ENCODE results near the gene GPR108. TPM values are rescaled to one million over a fixed set of nuclear protein-coding genes. Genes with fewer than 3 reads are reported as not detected.

The GPR108 gene
- total RNA-seq, result 38.2 and 47.5 TPM in 2 replicates

DNA sequence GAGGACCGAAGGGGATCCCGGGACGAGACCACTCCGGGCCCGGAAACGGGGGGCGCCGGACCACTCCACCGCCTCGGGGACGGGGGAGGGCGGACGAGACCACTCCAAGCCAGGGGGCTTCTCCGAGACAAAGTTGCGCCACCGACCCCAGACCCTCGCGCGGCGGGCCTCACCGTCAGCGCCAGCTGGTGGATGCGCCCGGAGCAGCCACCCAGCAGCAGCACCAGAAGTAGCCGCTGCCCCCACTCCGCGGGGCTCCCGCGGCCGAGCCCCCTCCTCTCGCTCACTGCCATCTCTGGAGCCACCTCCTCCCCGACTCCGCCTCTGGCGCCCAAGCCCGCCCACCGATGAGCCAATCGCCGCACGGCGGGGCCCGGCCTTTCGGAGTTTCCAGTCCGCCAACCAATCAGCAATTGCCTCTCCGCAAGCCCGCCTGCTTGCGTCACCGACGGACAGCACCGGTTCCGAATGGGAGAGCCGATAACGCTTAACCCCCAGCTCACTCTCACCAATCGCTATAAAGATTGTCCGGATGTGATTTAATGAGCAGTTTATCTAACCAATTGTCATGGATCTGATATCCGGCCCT lies at the start of gene GPR108:
TSS of gene GPR108 (minus strand) at position 297 of the 589 bp plus-strand sequence. CDS start at position 293, 4 bp downstream.

DNA sequence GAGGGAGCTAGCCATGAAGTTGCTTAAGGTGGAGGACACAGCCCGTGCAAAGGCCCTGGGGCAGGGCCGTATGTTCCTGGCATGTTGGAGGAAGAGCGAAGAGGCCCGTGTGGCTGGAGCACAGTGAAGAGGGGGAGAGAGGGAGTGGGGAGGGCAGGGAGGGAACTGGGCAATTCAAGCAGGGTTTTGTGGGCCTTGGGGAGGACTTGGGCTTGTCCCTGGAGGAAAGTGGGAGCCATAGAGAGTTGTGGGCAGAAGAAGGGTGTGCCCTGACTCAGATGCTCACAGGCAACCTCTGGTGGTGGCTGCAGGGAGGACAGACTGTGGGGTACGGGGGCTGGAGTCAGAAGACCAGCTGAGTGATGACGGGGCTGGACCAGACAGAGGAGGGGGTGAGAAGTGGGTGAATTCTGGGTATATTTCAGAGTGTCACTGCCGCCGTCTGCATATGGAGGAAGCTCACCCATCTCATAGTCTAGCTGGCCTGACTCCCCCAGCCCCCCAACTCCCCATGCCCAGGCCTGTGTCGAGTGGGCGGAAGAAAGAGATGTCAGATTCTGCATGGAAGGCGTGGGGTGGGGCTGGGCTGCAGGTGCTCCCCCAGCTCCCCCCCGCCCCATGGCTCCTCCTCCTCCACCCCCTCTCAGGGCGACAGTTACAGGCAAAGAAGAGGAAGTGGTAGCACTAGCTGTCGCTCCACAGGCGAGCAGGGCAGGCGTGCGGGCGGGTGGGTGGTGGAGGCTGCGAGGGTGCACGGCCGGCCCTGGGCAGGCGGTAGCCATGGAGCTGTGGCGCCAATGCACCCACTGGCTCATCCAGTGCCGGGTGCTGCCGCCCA lies 34.9 kb upstream of the GPR108 start, which contains the start of gene VAV1:
TSS of gene VAV1 (plus strand) at position 681 of the 838 bp plus-strand sequence. CDS start at position 781, 100 bp downstream.

DNA sequence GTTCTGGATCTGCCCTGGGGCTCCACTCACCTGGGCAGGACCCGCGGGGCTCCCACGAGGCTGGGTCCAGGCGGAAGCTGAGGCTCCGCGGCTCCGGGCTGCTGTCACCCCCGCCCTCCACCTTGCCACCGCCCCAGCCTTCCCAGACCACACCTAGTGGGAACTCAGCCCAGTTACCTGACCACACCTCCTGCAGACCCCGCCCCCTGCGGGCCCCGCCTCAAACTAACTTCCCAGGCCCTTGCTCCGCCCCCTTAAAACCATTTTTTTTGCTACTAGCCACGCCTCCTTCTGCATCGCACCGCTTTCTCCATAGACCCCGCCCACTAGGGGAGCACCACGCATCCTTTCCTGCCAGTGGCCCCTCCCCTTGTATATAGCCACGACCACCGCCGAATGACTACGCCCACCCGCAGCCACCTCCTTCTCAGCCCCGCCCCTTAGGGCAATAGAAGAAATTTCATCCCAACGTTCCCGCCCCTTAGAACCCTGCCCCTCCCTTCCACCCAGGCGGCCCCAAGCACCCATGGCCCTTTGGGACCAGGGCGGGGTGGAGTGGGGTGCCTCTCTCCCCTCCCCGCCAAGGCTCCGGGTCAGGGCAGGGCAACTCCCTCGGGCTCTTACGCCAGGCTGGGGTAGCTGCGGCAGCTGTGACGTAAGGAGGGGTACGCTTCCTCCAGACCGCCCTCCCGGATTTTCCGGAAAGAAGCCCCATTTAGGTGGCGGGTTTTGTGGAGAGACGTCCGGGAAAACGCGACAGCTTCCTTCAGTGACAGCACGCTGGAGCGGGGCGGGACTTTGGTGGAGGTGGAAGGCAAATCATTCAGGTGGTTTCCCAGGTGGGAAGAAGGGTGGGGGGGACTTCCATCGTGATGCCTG lies 30.2 kb upstream of the GPR108 start, which contains the start of gene SH2D3A:
TSS of gene SH2D3A (minus strand) at position 79 of the 879 bp plus-strand sequence. CDS start 3,687 bp downstream, outside the sequence.

DNA sequence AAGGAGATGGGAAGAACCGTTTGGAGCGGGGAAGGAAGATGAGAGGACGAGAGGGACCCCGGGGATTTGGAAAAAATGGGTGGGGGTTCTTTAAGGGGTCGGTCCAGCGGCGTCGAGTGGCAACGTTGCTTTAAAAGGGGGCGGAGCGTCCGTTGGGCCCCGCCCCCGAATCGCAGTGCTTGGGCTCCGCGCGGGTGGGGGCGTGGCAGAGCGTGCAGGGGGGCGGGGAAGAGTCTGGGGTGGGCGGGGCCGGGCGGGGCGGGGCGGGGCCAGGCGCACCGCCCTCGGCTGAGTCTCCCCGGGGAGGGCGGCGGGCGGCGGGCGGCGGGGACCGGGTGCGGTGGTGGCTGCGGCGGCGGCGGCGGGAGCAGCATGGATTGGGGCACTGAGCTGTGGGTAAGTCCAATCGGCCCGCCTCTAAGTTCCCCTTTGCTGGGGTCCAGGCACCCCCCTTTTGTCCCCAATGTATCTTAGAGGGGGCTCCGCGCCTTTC lies 2.1 kb upstream of the GPR108 start, which contains the start of gene TRIP10:
TSS of gene TRIP10 (plus strand) at position 291 of the 493 bp plus-strand sequence. CDS start at position 373, 82 bp downstream.

DNA sequence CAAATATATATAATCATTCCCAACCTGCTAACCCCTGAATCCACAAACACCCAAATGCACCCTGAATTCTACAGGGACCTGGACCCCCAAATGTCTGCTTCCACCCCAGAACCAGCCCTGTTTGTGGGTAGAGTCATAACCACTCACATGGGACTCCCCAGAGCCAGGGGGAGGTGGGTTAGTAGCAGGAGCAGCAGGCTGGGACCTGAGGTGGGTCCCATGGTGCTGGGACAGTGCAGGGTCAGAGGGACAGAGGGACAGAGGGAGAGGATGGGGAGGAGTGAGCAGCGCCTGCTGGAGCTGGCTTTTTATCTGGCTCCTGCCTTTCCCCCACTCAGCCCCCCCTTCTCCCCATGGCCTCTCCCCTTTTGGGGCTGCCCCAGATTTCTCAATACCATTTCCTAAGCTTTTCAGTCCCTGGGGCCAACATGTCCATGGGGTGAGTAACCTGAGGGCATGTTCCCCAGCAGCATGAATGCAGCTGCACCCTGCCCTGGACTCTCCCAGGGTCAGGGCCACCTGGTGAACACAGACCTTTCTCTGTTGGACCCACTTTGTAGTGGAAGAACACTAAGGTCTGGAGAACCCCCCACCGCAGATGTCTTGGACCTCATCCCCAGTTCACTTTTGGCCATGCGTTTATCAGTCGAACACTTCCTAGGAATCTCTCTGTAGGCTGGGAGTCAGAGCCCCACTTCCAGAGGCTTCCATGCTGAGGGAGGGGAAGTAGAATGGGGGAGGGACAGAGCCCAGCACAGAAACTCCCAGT lies 16.8 kb downstream of the GPR108 start, which contains the start of gene C3:
TSS of gene C3 (minus strand) at position 282 of the 769 bp plus-strand sequence. CDS start at position 221, 61 bp downstream.

Other genes with a start within 250 kb of the GPR108 start
- 0.60 TPM in 1 of 2 replicates, not detected in the other for gene TUBB4A, start 235.3 kb downstream of the GPR108 start, total RNA-seq
- 0.14 and 0.30 TPM in 2 replicates for gene TNFSF9, start 206.6 kb downstream of the GPR108 start, total RNA-seq
- gene CD70, start 146.4 kb downstream of the GPR108 start, total RNA-seq, result not detected in 2 replicates
- under 0.01 TPM in 1 of 2 replicates, not detected in the other for gene TNFSF14, start 67.4 kb downstream of the GPR108 start, total RNA-seq
- 3.1 and 60.0 TPM in 2 replicates for gene C3, start 16.9 kb downstream of the GPR108 start, total RNA-seq
- 38.9 and 40.6 TPM in 2 replicates for gene TRIP10, start 2.1 kb upstream of the GPR108 start, total RNA-seq
- not detected in 2 replicates for gene SH2D3A, start 29.9 kb upstream of the GPR108 start, total RNA-seq
- gene VAV1, start 35.1 kb upstream of the GPR108 start, total RNA-seq, result not detected in 2 replicates
- not detected in 2 replicates for gene ADGRE1, start 150.0 kb upstream of the GPR108 start, total RNA-seq

Data from smooth muscle cell of the umbilical artery (primary cell).